ENCODE measurements around the gene CBL. TPM values are rescaled to one million over a fixed set of nuclear protein-coding genes. Genes with fewer than 3 reads are reported as not detected.

The CBL gene
- total RNA-seq, 1 donor from 2014 or later, result 38.1 TPM

DNA sequence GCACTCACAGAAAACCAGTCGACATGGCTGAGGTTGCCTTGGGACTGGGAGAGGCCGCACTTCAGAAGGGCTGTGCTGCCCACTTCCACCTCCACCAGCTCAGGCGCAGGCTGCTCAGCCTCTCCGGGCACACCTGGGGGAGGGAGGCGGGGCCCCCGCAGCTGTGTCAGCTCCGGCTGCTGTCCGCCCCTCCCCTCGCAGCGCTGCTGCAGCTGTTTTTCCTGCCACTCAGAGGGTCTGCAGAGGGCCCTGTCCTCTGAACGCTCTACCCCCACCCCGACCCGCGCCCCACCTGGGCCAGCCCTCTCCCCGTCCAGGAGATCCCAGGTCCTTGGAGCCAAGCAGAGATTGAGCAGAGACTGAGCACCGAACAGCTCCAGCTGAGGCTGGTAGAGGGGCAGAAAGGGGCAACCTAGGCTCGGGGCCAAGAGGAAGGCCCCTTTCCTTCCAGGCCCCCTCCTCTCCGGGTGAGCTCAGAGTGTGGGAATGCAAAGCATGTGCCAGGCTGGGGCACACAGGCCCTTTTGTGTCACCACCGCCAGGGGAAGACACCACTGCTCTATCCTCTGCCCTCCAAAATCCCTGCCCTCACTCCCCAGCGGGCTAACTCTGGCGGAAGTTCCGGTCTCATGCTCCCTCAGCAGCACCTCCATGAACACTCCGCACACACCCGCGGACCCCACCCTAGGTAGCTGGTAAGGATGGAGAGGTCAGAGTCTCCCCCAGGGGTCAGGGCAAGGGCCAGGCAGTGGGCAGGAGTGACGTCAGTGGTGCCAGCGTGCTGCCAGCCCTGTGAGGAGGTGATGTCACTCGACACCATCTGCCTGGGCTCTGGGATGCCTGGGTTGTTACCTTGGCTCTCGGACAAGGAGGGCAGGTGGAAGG, 109.2 kb downstream of the CBL start:
- no peak for DNase-seq (ENCODE audit: low spot score)
- no peaks in the 10 kb centered on the region for H3K9me3 Mint-ChIP-seq
- H3K4me1 Mint-ChIP-seq (ENCODE audit: low read depth), result peaks cover 12% of the 10 kb centered on the region
- H3K27ac Mint-ChIP-seq, result no peak overlapping the region
- no peaks in the 10 kb centered on the region for H3K36me3 Mint-ChIP-seq (ENCODE audit: low read depth)
- H3K27me3 Mint-ChIP-seq (ENCODE audit: insufficient read depth), result peaks cover 31% of the 10 kb centered on the region
- H3K4me3 Mint-ChIP-seq, result peak overlapping the region; percentile 63
- intact Hi-C loops (cut with micrococcal nuclease), result no loop called here

DNA sequence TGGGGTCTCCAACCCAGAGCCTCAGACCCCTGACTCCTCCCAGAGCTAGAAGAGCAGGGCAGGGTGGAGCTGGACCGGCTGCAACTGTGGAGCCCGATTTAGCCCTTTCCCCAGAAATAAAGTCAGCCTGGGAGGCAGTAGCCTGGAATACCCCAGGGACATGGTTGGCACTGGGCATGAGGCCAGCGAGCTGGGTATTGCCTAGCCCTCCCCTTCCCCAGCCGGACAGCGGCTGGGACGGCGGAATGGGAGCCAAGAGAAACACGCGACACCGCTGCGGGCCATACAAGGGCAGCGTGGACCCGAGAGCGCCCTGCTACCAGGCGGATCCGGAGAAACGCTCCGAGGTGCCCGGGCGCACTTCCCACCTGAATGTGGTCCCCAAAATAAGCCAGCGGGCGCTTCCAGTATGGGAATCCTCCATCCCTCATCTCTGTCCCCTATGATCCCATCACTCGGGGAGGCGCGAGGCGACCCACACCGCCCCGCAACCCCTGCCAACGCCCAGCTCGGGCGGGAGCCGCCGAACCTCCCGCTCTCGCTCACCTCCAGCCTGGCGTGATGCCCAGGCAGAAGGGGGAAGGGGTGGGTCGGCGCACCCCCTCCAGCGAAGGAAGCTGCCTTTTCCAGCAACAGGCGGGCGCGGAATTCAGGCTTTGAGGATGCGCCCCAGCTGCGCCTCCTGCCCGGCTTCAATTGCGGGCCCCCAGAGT, 110.0 kb downstream of the CBL start:
- H3K27ac Mint-ChIP-seq, result no peak overlapping the region
- intact Hi-C loops (cut with micrococcal nuclease), result no loop called here
- peaks cover 31% of the 10 kb centered on the region for H3K27me3 Mint-ChIP-seq (ENCODE audit: insufficient read depth)
- DNase-seq (ENCODE audit: low spot score), result no peak
- H3K9me3 Mint-ChIP-seq, result no peaks in the 10 kb centered on the region
- H3K4me3 Mint-ChIP-seq, result peak overlapping the region; percentile 63
- no peaks in the 10 kb centered on the region for H3K36me3 Mint-ChIP-seq (ENCODE audit: low read depth)
- peaks cover 12% of the 10 kb centered on the region for H3K4me1 Mint-ChIP-seq (ENCODE audit: low read depth)

DNA sequence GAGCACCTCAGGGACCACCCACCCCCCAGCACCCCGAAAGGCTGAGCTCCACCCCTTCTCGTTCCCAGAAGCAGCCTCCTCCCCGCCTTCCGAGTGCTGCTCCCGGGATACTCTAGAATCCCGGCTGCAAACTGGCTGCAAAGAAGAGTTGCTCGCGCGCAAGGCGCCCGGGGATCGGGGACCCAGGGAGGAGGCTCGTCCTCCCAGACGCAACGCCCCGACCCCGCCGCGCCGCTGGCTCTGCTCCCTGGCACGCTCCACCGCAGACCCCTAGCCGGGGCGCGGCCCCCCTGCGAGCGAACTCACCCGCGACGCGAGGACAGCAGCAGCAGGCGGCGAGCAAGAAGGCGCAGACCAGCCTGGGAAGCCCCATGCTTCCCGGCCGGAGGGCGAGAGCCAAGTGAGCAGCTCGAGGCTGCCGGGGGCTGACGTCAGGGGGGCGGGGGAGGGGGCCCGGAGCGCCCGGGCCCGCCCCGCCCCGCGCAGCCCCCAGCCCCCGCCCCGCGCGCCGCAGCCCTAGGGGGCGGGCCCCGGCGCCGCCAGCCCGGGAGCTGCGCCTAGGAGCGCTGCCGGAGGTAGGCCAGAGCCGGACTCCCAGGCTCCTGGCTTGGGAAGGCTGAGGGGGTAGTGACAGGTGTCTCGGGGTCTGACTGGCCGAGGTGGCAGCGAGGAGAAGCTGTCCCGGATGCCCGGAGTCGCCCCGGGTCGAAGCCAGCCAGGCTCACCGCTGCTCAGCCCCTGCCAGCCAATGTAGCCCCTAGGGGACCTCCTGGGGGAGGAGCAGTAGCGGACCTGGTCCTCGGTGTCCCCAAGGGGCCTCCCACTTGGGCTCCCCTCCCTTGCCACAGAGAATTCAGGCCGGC, 110.8 kb downstream of the CBL start, which contains the start of gene MCAM:
MCAM (minus strand) TSS at position 402 of the 863 bp plus-strand sequence; CDS start at position 373, 29 bp downstream.
- Mint-ChIP-seq H3K36me3 (ENCODE audit: low read depth) (no peaks in the 10 kb centered on the region), H3K4me1 (ENCODE audit: low read depth) (peaks cover 18% of the 10 kb centered on the region), H3K9me3 (no peaks in the 10 kb centered on the region), H3K27ac (no peak within 1 kb of the TSS), H3K27me3 (ENCODE audit: insufficient read depth) (peaks cover 31% of the 10 kb centered on the region), H3K4me3 (peak within 1 kb of the TSS; percentile 63)
- no peak for DNase-seq (ENCODE audit: low spot score)
- intact Hi-C loops (cut with micrococcal nuclease), result no loop called here

DNA sequence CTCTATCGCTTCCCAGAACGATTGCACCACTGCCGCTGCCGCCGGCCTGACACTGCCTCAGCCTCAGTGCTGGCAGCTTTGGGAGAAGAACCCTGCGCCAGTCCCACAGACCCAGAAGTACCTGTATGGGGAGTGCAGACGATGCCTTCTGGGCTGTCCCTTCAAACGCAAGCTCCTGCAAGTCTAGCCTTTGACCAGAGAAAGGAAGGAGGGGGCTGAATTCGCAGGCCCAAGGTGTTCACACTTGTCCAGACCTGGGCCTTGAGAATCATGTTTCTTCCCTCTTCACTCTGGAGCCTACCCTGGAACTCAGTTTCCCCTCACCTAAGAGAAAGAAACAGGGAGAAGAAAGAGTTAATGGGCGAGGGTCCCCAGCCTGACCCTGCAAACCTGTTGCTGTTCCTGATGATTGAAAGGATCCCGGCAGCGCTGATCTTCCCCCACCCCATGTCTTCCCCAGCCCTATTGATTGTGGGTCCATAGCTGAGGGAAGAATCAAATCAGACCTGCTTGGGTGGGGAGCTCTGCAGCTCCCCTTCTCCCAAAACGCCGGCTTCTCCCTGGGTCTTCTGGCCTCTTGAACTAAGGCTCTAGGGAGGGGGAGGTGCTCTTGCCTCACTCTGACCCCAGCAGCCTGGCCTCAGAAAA, 111.6 kb downstream of the CBL start:
- intact Hi-C loops (cut with micrococcal nuclease), result no loop called here
- no peak for DNase-seq (ENCODE audit: low spot score)

DNA sequence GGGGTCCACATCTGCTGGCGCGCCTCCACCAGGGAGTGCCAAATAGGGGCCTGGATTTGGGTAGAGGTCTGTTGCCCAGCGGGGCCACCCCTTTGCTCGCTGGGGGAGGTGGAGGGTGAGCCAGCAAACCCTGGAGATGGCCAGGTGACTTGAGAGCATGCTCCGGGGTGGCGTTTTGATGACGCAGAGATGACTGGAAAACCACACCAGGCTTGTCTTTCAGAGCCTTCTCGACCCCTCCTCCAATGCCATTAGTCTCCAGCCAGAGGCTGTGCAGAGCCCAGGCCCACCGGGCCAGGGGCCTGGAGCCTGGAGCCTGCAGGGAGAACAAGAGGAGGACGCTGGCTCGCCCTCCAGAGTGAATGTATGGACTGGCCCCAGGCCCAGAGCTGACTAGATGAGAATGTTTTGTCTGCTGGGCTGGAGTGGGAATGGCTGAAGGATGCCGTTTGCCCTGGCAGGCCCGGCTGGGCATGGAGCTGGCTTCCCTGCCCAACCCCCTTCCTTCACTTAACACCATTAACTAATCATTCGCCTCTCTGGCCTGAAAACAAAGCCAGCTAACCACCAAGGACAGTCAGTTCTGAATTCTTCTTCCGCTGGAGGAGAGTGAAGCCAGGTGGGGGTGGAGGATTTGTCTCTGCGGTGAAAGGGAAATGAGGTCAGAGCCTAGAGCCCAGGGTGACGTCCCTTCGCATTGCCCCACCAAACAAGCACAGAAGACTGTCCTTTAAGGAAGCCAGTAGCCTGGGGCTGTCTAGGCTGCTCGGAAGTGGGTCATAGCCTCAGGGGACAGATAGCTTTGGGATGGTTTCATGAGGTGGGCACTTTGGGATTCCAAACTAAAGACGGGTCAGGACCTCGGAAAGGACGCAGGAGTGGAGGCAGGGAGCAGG, 112.3 kb downstream of the CBL start:
- Mint-ChIP-seq H3K36me3 (ENCODE audit: low read depth) (no peaks in the 10 kb centered on the region), H3K4me1 (ENCODE audit: low read depth) (peaks cover 25% of the 10 kb centered on the region), H3K27ac (peak overlapping the region; percentile 79), H3K9me3 (no peaks in the 10 kb centered on the region), H3K4me3 (peak overlapping the region; percentile 60), H3K27me3 (ENCODE audit: insufficient read depth) (peaks cover 31% of the 10 kb centered on the region)
- no peak for DNase-seq (ENCODE audit: low spot score)
- intact Hi-C loops (cut with micrococcal nuclease), result no loop called here

More for the DNA sequence above, 111.6 kb downstream of the CBL start:
- Mint-ChIP-seq H3K4me3 (peak overlapping the region; percentile 37), H3K27ac (no peak overlapping the region), H3K36me3 (ENCODE audit: low read depth) (no peaks in the 10 kb centered on the region), H3K9me3 (no peaks in the 10 kb centered on the region), H3K27me3 (ENCODE audit: insufficient read depth) (peaks cover 31% of the 10 kb centered on the region), H3K4me1 (ENCODE audit: low read depth) (peaks cover 23% of the 10 kb centered on the region)

DNA sequence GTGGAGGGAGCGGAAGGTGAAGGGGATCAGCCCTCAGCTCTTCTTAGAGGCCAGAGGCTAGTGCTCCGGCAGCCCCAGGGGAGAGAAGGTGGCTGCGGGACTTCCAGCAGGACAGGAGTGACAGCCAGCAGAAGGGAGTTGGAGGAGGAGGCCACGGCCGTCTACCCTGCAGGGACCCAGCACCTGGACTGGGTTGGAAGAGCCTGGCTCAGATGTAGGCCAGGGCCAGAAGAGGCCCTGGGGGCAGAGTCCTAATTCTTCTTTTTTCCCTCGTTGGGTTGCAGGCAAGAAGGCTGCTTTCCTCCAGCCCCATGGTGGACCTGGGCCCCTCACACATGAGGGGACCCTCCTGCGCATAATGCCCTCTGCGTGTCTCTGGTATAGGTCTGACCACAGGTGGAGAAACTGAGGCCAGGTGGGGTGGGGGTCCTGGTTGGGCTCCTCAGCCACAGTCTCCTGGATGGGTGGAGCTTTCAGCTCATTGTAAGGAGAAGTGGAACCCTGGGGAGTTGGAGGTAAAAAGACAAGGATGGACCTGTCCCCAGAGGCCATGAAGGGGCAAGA, 113.1 kb downstream of the CBL start:
- Mint-ChIP-seq H3K27ac (peak overlapping the region; percentile 79), H3K27me3 (ENCODE audit: insufficient read depth) (peaks cover 28% of the 10 kb centered on the region), H3K4me3 (peak overlapping the region; percentile 84), H3K4me1 (ENCODE audit: low read depth) (peaks cover 29% of the 10 kb centered on the region), H3K9me3 (no peaks in the 10 kb centered on the region), H3K36me3 (ENCODE audit: low read depth) (no peaks in the 10 kb centered on the region)
- intact Hi-C loops (cut with micrococcal nuclease), result no loop called here
- no peak for DNase-seq (ENCODE audit: low spot score)

DNA sequence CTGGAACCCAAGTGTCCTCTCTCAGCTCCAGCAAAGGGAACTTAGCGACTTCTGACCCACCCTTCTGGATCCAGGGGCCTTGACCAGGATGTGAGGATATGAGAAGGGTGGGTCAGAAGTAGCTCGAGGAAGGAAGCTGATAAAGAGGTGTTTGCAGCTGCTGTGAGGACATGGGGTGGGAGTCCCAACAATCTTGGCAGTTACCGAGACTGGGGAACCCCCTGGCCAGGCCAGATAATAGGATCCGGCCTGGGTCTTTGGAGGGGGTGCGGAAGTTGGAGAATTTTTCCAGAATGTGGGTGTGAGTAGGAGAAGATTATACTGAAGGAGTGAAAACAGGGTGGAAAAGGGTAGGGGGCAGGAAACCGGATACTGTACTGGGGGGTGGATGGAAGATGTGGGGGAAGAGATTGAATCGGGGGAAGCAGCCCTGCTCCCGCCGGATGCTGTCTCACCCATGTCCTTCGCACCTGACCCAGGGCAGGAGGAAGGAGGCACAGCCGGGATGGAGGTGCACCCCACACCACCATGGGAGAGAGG, 113.6 kb downstream of the CBL start:
- no peak for DNase-seq (ENCODE audit: low spot score)
- Mint-ChIP-seq H3K27me3 (ENCODE audit: insufficient read depth) (peaks cover 28% of the 10 kb centered on the region), H3K36me3 (ENCODE audit: low read depth) (no peaks in the 10 kb centered on the region), H3K4me1 (ENCODE audit: low read depth) (peaks cover 29% of the 10 kb centered on the region), H3K9me3 (no peaks in the 10 kb centered on the region), H3K4me3 (peak overlapping the region; percentile 84), H3K27ac (peak overlapping the region; percentile 79)
- intact Hi-C loops (cut with micrococcal nuclease), result loop anchor here (5.0 kb wide), 1 partner anchor 222 kb away; a partner anchor contains a TSS

DNA sequence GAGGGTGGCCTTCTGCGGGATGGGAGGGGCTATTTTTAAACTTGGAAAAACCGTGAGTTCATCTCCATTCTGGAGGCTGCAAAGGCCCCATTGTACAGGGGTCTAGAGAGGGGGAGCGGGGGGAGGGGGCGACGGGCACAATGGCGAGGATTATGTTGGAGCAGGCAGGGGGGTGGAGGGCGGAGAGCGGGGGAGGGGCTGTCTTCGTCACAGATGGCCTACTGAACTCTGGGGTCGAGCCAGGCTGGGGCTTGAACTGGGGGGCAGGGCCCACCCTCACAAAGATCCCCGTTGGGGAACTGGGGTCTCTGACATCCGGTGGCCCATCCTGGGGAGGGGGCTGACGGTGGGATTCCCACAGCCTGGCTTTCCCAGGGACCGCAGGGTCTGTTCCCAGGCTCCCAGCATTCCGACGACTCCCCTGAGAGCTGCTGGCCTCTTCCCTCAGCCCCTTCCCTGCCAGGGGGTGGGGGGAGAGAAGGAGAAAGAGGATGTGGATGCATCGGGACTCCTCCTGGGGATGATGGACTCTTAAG, 114.2 kb downstream of the CBL start:
- no peak for DNase-seq (ENCODE audit: low spot score)
- Mint-ChIP-seq H3K36me3 (ENCODE audit: low read depth) (no peaks in the 10 kb centered on the region), H3K4me3 (peak overlapping the region; percentile 84), H3K4me1 (ENCODE audit: low read depth) (peaks cover 29% of the 10 kb centered on the region), H3K9me3 (no peaks in the 10 kb centered on the region), H3K27ac (no peak overlapping the region), H3K27me3 (ENCODE audit: insufficient read depth) (peaks cover 27% of the 10 kb centered on the region)
- intact Hi-C loops (cut with micrococcal nuclease), result loop anchor here (5.0 kb wide), 1 partner anchor 223 kb away; a partner anchor contains a TSS

DNA sequence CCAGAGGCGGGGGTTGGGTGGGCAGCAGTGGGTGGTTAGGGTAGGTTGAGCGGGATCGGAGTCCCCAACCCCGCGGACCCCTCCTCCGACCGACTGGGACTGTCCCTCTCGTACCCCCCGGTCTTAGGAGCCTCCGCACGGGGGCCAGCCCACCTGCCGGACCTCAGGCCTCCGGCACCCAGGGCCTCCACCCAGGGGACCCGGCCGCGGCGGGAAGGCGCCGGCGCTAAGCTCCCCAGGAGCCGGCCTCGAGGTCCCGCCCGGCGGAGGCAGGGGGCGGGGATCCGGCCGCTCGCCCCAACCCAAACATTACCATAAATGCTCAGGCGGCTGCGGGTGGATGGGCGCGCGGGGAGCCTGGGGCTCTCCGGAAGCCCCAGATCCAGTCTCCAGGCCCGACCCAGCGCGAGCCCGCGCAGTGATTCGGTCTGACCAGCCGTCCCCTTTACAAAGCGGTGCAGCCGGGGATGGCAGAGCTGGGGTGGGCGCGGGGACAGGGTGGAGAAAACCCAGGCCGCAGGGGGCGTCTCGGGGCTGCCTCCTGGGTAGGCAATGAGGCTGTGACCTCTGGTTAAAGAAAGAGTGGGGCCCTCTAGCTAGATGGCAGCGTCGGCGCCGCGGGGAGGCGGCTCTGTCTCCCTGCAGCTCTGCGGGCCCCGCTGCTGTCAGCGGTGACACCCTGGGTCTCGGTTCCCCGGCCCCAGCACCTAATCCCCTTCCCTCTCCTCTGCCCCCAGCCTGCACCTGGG, 114.8 kb downstream of the CBL start:
- peak overlapping the region; percentile 81 for H3K27ac Mint-ChIP-seq
- peaks cover 29% of the 10 kb centered on the region for H3K4me1 Mint-ChIP-seq (ENCODE audit: low read depth)
- H3K9me3 Mint-ChIP-seq, result no peaks in the 10 kb centered on the region
- intact Hi-C loops (cut with micrococcal nuclease), result loop anchor here (1.0 to 5.0 kb wide), 7 partner anchors 13 to 224 kb away; partner anchors contain the start of genes NLRX1 and RNF26
- peak overlapping the region; percentile 80 for H3K4me3 Mint-ChIP-seq
- peak; percentile 63 for DNase-seq (ENCODE audit: low spot score)
- no peaks in the 10 kb centered on the region for H3K36me3 Mint-ChIP-seq (ENCODE audit: low read depth)
- peaks cover 21% of the 10 kb centered on the region for H3K27me3 Mint-ChIP-seq (ENCODE audit: insufficient read depth)

DNA sequence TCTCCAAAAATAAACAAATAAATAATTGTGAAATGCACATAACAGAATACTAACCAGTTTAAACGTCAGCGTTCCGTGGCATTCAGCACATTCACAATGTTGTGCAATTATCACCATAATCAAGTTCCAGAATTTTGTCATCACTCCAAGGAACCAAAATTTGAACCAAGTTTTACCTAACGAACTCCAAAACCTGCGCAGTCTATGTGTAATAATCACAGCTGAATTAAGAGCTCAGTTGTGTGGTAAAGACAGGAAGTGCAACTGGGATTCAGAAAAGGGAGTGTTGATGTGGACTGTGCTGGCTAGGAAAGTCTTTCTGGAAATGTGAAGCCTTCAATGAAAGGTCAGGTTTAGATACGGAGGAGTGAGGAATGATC, 116.2 kb downstream of the CBL start:
- no peak for DNase-seq (ENCODE audit: low spot score)
- Mint-ChIP-seq H3K27ac (no peak overlapping the region), H3K27me3 (ENCODE audit: insufficient read depth) (peaks cover 19% of the 10 kb centered on the region), H3K4me3 (no peak overlapping the region), H3K4me1 (ENCODE audit: low read depth) (peaks cover 29% of the 10 kb centered on the region), H3K36me3 (ENCODE audit: low read depth) (no peaks in the 10 kb centered on the region), H3K9me3 (no peaks in the 10 kb centered on the region)
- intact Hi-C loops (cut with micrococcal nuclease), result loop anchor here (2.0 to 5.0 kb wide), 2 partner anchors 225 to 256 kb away; partner anchors contain the start of gene VPS11

Measured in activated T-helper 1 cell treated with anti-CD3 and anti-CD28 coated beads, Interleukin-12 subunit alpha, Interleukin-12 subunit beta, Interleukin-2, Interleukin-4 antibody, amounts not matched to agents 30 ng/mL and 10 ng/mL and 1 ng/mL, durations not matched to agents 14 hours and 24 hours and 36 hours (primary cell).